HepG2 (cell line): ENCODE results near the gene ANKRD11. TPM values are rescaled to one million over a fixed set of nuclear protein-coding genes. Genes with fewer than 3 reads are reported as not detected.
A peak's percentile ranks its signal among the peaks of the same experiment; 100 is the strongest.

Source experiments
- ATAC-seq: fragments of 200-7000 bp; cut with Tn5 transposase; 3 replicates; pipeline ENCODE4 v1.9.1; 2020; ENCODE audit warnings: mild to moderate bottlenecking, moderate library complexity
- BruUV-seq: library from RNA; stranded (reverse); fragments of 400-500 nt; replicated peaks from 2 replicates; lab custom pipeline; 2021; lab: Mats Ljungman, UMichigan
- CTCF ChIA-PET: fragments of 300-600 bp; formaldehyde crosslinking; extraction: SDS; loops from one replicate; lab custom pipeline; 2021; ENCODE audit warnings: low total read pairs, inconsistent platforms, low intra/inter-chr PET ratio; lab: Yijun Ruan, JAX
- POLR2A ChIA-PET: fragments of 350-600 bp; sonication (Branson Sonifier 250); formaldehyde crosslinking; loops from one replicate; lab custom pipeline; 2020; ENCODE audit warnings: antibody characterized with exemption, inconsistent platforms; lab: Yijun Ruan, JAX
- DNase-seq: peaks from one replicate; pipeline ENCODE4 v3.0.0-alpha.2; 2015; ENCODE audit warnings: low spot score
- FAIRE-seq: peaks from 3 replicates; lab custom pipeline; 2011; peaks lifted over from hg19 to GRCh38; lab: Jason Lieb, UNC
- H2AFZ ChIP-seq: one replicate; pipeline ENCODE4 v1.6.1; 2011; ENCODE audit warnings: low read length, inconsistent platforms
- H3K27ac ChIP-seq: fragments of 300-600 bp; 3 replicates; pipeline ENCODE4 v1.8.0; 2011; ENCODE audit warnings: mixed run types, mild to moderate bottlenecking, mixed read lengths, low read length, inconsistent platforms; ENCODE audit not compliant: insufficient read depth; ENCODE audit errors: extremely low read length
- H3K27me3 ChIP-seq, 2 experiments: fragments of 200-600 bp in 1 of 2; 2 replicates in 1 of 2; 3 replicates in 1 of 2; pipeline versions ENCODE4 v1.6.0 to v1.8.0; 2011; ENCODE audit warnings: low read length in 2 of 2, mild to moderate bottlenecking in 2 of 2, moderate library complexity in 2 of 2, inconsistent platforms in 1 of 2; ENCODE audit not compliant: insufficient read depth in 2 of 2, control insufficient read depth in 1 of 2
- H3K36me3 ChIP-seq, 2 experiments: fragments of 200-600 bp in 1 of 2; replicated peaks in 1 of 2; 2 replicates in 1 of 2; 3 replicates in 1 of 2; pipeline versions ENCODE4 v1.5.1 to v1.8.0; 2011; ENCODE audit warnings: low read length in 2 of 2, inconsistent platforms in 1 of 2; ENCODE audit not compliant: insufficient read depth in 2 of 2, control insufficient read depth in 1 of 2
- H3K4me1 ChIP-seq: 2 replicates; pipeline ENCODE4 v1.5.1; 2012; ENCODE audit warnings: low read length, inconsistent platforms; ENCODE audit not compliant: insufficient read depth
- H3K4me2 ChIP-seq: 2 replicates; pipeline ENCODE4 v1.6.0; 2011; ENCODE audit warnings: low read depth, low read length, inconsistent platforms
- H3K4me3 ChIP-seq, 3 experiments: fragments of 200-600 bp in 1 of 3; sonication (generic), shearing (Covaris generic) in 1 of 3; replicated peaks in 1 of 3; 2 replicates each; pipeline ENCODE4 v1.5.1; 2011 to 2016; ENCODE audit warnings: low read length in 3 of 3, inconsistent platforms in 2 of 3, low read depth in 2 of 3, mild to moderate bottlenecking in 2 of 3, control low read depth in 1 of 3, mixed read lengths in 1 of 3; ENCODE audit not compliant: insufficient read depth in 1 of 3
- H3K79me2 ChIP-seq: one replicate; pipeline ENCODE4 v1.6.1; 2011; ENCODE audit warnings: low read length, inconsistent platforms; ENCODE audit not compliant: insufficient read depth
- H3K9ac ChIP-seq: 2 replicates; pipeline ENCODE4 v1.6.0; 2011; ENCODE audit warnings: mild to moderate bottlenecking, low read depth, low read length, inconsistent platforms; ENCODE audit not compliant: insufficient read depth
- H3K9me3 ChIP-seq: 2 replicates; pipeline ENCODE4 v1.5.1; 2012; ENCODE audit warnings: mild to moderate bottlenecking, low read length
- H4K20me1 ChIP-seq: 2 replicates; pipeline ENCODE4 v1.6.0; 2011; ENCODE audit warnings: inconsistent platforms, mild to moderate bottlenecking, low read length, moderate library complexity; ENCODE audit not compliant: insufficient read depth
- AFF4 ChIP-seq: sonication (generic); formaldehyde crosslinking; IDR thresholded peaks from 2 replicates; pipeline ENCODE4 v1.4.0; 2020; ENCODE audit warnings: missing genetic modification reagents
- AGO2 ChIP-seq: fragments of 200-400 bp; formaldehyde crosslinking; optimal IDR thresholded peaks from 2 replicates; pipeline ENCODE3; 2017; ENCODE audit warnings: mild to moderate bottlenecking, low read depth, low read length, moderate library complexity
- AHDC1 ChIP-seq: sonication (generic); formaldehyde crosslinking; IDR thresholded peaks from 2 replicates; pipeline ENCODE4 v1.5.1; 2020; ENCODE audit warnings: mild to moderate bottlenecking, missing genetic modification reagents, borderline replicate concordance
- ZFP36L1 ChIP-seq: sonication (generic); formaldehyde crosslinking; IDR thresholded peaks from 2 replicates; pipeline ENCODE4 v1.8.0; 2022; ENCODE audit warnings: mild to moderate bottlenecking, missing genetic modification reagents, moderate library complexity
- WGBS: methylation state at CpG from one replicate; pipeline ENCODE4 v1.1.6; 2017; ENCODE audit warnings: low lambda C conversion rate; 5-methylcytosine and 5-hydroxymethylcytosine counted together
- in situ Hi-C: cut with HindIII; loops from 2 replicates; pipeline ENCODE4 v1.10.0; 2017; ENCODE audit warnings: low pct_unique_long_range_greater_than_20kb; ENCODE audit not compliant: extremely low pct_ligation_motif_present
- intact Hi-C: fragments of 100-400 bp; cut with micrococcal nuclease; formaldehyde crosslinking; loops from one replicate; pipeline ENCODE4 v1.10.0; 2022; ENCODE audit not compliant: unreplicated experiment
- polyA plus RNA-seq, 8 experiments: library from polyadenylated mRNA; depleted of rRNA in 3 of 8; stranded (reverse) in 7 of 8; unstranded in 1 of 8; fragments of >200 nt; fragmentation: Illumina TruSeq in 4 of 8; extraction: Trizol in 4 of 8; gene quantifications; 2 replicates each; pipeline versions ENCODE4 v1.2.1 to v1.2.3, GENCODE V29; 2011 to 2016; ENCODE audit warnings: low read depth in 4 of 8, missing spikeins in 1 of 8, mixed read lengths in 1 of 8; ENCODE audit not compliant: insufficient read depth in 1 of 8
- total RNA-seq, 5 experiments: library from RNA; depleted of rRNA; stranded (reverse); fragments of >200 nt; fragmentation: Illumina TruSeq; extraction: Trizol; gene quantifications; 2 replicates each; pipeline ENCODE4 v1.2.3, GENCODE V29; 2016; ENCODE audit warnings: low read depth in 1 of 5

ANKRD11 gene
- total and polyA plus RNA-seq, 2 of the 13 experiments (the other 11 are each of a cell fraction or from before 2014, with no cell fraction given), result 21.4 to 38.4 TPM

- no peak for TF ChIP-seq AFF4 (CRISPR knock-in tag)
- TF ChIP-seq, all 625 proteins: peak for 122
These were observed 170.2 kb downstream of the ANKRD11 start (continued) for GRCh38 chr16:89319886-89320781.

GRCh38 chr16:89319631-89319885 lies 170.8 kb downstream of the ANKRD11 start:
- H3K27ac ChIP-seq, result peak overlapping the region; percentile 30
- in situ Hi-C loops, result no loop called here
- no peak for DNase-seq
- H3K4me3 ChIP-seq, result no peak overlapping the region
- peaks cover 18 to 39% of the 10 kb centered on the region in 2 experiments for H3K36me3 ChIP-seq
- peaks cover 85% of the 10 kb centered on the region for H4K20me1 ChIP-seq
- BruUV-seq, result no TSS peak
- ChIA-PET CTCF (no interaction called here), POLR2A (no interaction called here)
- H2AFZ ChIP-seq, result no peak overlapping the region
- intact Hi-C loops, result no loop called here
- no peaks in the 10 kb centered on the region for H3K27me3 ChIP-seq
- TF ChIP-seq ZFP36L1 (CRISPR knock-in tag) (no peak), AHDC1 (0 out of 2 replicates have a peak, but pooled peaks have one; percentile 4), AGO2 (peak; percentile 22)
- ATAC-seq, result no peak
- H3K4me2 ChIP-seq, result no peak overlapping the region
- peaks cover 96% of the 10 kb centered on the region for H3K79me2 ChIP-seq
- FAIRE-seq, result no peak
- no peak overlapping the region for H3K9ac ChIP-seq
- 98% methylated on average over 4 of the region's 4 CpGs for WGBS
- H3K9me3 ChIP-seq, result no peaks in the 10 kb centered on the region
- H3K4me1 ChIP-seq, result peaks cover 61% of the 10 kb centered on the region
